ENCODE data around the gene CCBE1.

- TF ChIP-seq CTCF (IDR thresholded peaks at IDR 0.05; ENCODE audit: insufficient read depth, low read depth, low read length) (no peak), EZH2 (IDR thresholded peaks at IDR 0.05; ENCODE audit: insufficient read depth, low read length) (no peak)
Observed at GRCh38 chr18:59621027-59621426, 76.2 kb downstream of the CCBE1 start.
